GM23338 (cell line): ENCODE data around the gene WDR1. TPM values are rescaled to one million over a fixed set of nuclear protein-coding genes. Genes with fewer than 3 reads are reported as not detected.

Experiments used
- ATAC-seq: fragments of 200-7000 bp; cut with Tn5 transposase; 3 replicates; pipeline ENCODE4 v1.9.1; 2020
- DNase-seq: peaks from one replicate; pipeline ENCODE4 v3.0.0-alpha.2; 2015; ENCODE audit warnings: low spot score
- H2AFZ ChIP-seq: fragments of 200-600 bp; sonication (generic); 2 replicates; pipeline ENCODE4 v1.8.0; 2016; ENCODE audit warnings: antibody characterized with exemption, mild to moderate bottlenecking, moderate library complexity
- H3F3A ChIP-seq: fragments of 200-600 bp; sonication (generic); replicated peaks from 2 replicates; pipeline ENCODE4 v1.8.0; 2017; ENCODE audit warnings: antibody characterized with exemption, mixed run types, low read depth
- H3K27ac ChIP-seq: fragments of 200-600 bp; sonication (generic); 2 replicates; pipeline ENCODE4 v1.6.1; 2016; ENCODE audit warnings: low read depth
- H3K27me3 ChIP-seq: fragments of 200-600 bp; sonication (generic); 2 replicates; pipeline ENCODE4 v1.8.0; 2016; ENCODE audit warnings: mild to moderate bottlenecking, mixed run types, moderate library complexity; ENCODE audit not compliant: insufficient read depth
- H3K36me3 ChIP-seq: fragments of 200-600 bp; sonication (generic); 2 replicates; pipeline ENCODE4 v1.8.0; 2016; ENCODE audit warnings: mild to moderate bottlenecking; ENCODE audit not compliant: insufficient read depth
- H3K4me1 ChIP-seq: fragments of 200-600 bp; sonication (generic); 2 replicates; pipeline ENCODE4 v1.8.0; 2016; ENCODE audit warnings: mild to moderate bottlenecking, moderate library complexity; ENCODE audit not compliant: insufficient read depth
- H3K4me2 ChIP-seq: fragments of 200-600 bp; sonication (generic); 2 replicates; pipeline ENCODE4 v1.7.1; 2017; ENCODE audit warnings: mixed run types
- H3K4me3 ChIP-seq: fragments of 200-600 bp; sonication (generic); 2 replicates; pipeline ENCODE4 v1.6.1; 2016; ENCODE audit warnings: mixed run types
- H3K79me2 ChIP-seq: fragments of 200-600 bp; sonication (generic); replicated peaks from 2 replicates; pipeline ENCODE4 v1.8.0; 2017; ENCODE audit warnings: mild to moderate bottlenecking; ENCODE audit not compliant: insufficient read depth
- H3K9me2 ChIP-seq: fragments of 200-600 bp; sonication (generic); 2 replicates; pipeline ENCODE4 v1.8.0; 2017; ENCODE audit not compliant: insufficient read depth
- H4K20me1 ChIP-seq: fragments of 200-600 bp; sonication (generic); replicated peaks from 2 replicates; pipeline ENCODE4 v1.8.0; 2017; ENCODE audit warnings: mild to moderate bottlenecking; ENCODE audit not compliant: insufficient read depth
- H3K27ac Mint-ChIP-seq: 2 replicates; pipeline ENCODE4 v1.8.0; 2020; ENCODE audit warnings: inconsistent platforms, mild to moderate bottlenecking, moderate library complexity, mixed read lengths
- H3K27me3 Mint-ChIP-seq: 3 replicates; pipeline ENCODE4 v1.8.0; 2022; ENCODE audit warnings: low read depth, mild to moderate bottlenecking, moderate library complexity, mixed read lengths, inconsistent platforms; ENCODE audit not compliant: insufficient read depth, poor library complexity
- H3K36me3 Mint-ChIP-seq: 3 replicates; pipeline ENCODE4 v1.8.0; 2021; ENCODE audit warnings: low read depth, mild to moderate bottlenecking, inconsistent platforms, moderate library complexity, mixed read lengths
- H3K4me1 Mint-ChIP-seq: 3 replicates; pipeline ENCODE4 v1.8.0; 2020; ENCODE audit warnings: mild to moderate bottlenecking, inconsistent platforms, mixed read lengths
- H3K4me3 Mint-ChIP-seq: 3 replicates; pipeline ENCODE4 v1.8.0; 2021; ENCODE audit warnings: moderate library complexity, mild to moderate bottlenecking, inconsistent platforms, mixed read lengths
- H3K9me3 Mint-ChIP-seq: 3 replicates; pipeline ENCODE4 v1.8.0; 2020; ENCODE audit warnings: moderate library complexity, mild to moderate bottlenecking, inconsistent platforms, mixed read lengths
- CREB1 ChIP-seq: fragments of 250-450 bp; sonication (Bioruptor Pico); IDR thresholded peaks from 2 replicates; pipeline ENCODE4 v1.5.0; 2020; ENCODE audit warnings: low read depth, mild to moderate bottlenecking, moderate library complexity
- EZH2 ChIP-seq: fragments of 200-600 bp; sonication (generic); IDR thresholded peaks from one replicate; pipeline ENCODE4 v1.8.0; 2017; ENCODE audit warnings: antibody characterized with exemption, mild to moderate bottlenecking, low read depth; ENCODE audit not compliant: unreplicated experiment
- EZH2phosphoT487 ChIP-seq: fragments of 200-600 bp; sonication (generic); IDR thresholded peaks from one replicate; pipeline ENCODE4 v1.8.1; 2018; ENCODE audit warnings: antibody characterized with exemption; ENCODE audit not compliant: unreplicated experiment
- JUNB ChIP-seq: IDR thresholded peaks from one replicate; pipeline ENCODE4 v1.6.1; 2016; ENCODE audit warnings: antibody characterized with exemption; ENCODE audit not compliant: unreplicated experiment
- POLR2AphosphoS5 ChIP-seq: IDR thresholded peaks from 2 replicates; pipeline ENCODE4 v1.6.1; 2016; ENCODE audit warnings: antibody characterized with exemption, low read depth
- ZNF114 ChIP-seq: fragments of 250-450 bp; sonication (Bioruptor Pico); IDR thresholded peaks from 2 replicates; pipeline ENCODE4 v1.5.0; 2020; ENCODE audit warnings: mild to moderate bottlenecking, moderate library complexity
- ZNF331 ChIP-seq: fragments of 250-450 bp; sonication (Bioruptor Pico); IDR thresholded peaks from 2 replicates; pipeline ENCODE4 v1.5.0; 2020; ENCODE audit warnings: low read depth, mild to moderate bottlenecking, moderate library complexity
- polyA plus RNA-seq: library from polyadenylated mRNA; unstranded; fragments of >200 nt; fragmentation: Nextera tagmentation; extraction: Ambion mirVana; gene quantifications from 2 replicates; pipeline ENCODE4 v1.2.1, GENCODE V29; 2016
- total RNA-seq: library from RNA; depleted of rRNA; stranded (reverse); fragments of >200 nt; shearing (Covaris generic); gene quantifications from 2 replicates; pipeline ENCODE4 v1.2.3, GENCODE V29; 2014
- TF ChIP-seq, protein P1 (sequence below), 2 experiments: fragments of 200-600 bp in 1 of 2; sonication (generic) in 1 of 2; conservative IDR thresholded peaks; 2 replicates each; pipeline versions ENCODE4 v1.5.1 to v1.6.1; 2016 to 2017; ENCODE audit warnings: antibody characterized with exemption in 2 of 2, low read depth in 2 of 2, mild to moderate bottlenecking in 2 of 2, moderate library complexity in 1 of 2
- TF ChIP-seq, protein P2 (sequence below): IDR thresholded peaks from 2 replicates; pipeline ENCODE4 v1.6.1; 2016; ENCODE audit warnings: antibody characterized with exemption
- TF ChIP-seq, protein P3 (sequence below): IDR thresholded peaks from one replicate; pipeline ENCODE4 v1.6.1; 2018; ENCODE audit warnings: antibody characterized with exemption; ENCODE audit not compliant: unreplicated experiment

Gene WDR1
- total and polyA plus RNA-seq, 2 experiments from 2014 or later: 93.2 to 248 TPM

DNA sequence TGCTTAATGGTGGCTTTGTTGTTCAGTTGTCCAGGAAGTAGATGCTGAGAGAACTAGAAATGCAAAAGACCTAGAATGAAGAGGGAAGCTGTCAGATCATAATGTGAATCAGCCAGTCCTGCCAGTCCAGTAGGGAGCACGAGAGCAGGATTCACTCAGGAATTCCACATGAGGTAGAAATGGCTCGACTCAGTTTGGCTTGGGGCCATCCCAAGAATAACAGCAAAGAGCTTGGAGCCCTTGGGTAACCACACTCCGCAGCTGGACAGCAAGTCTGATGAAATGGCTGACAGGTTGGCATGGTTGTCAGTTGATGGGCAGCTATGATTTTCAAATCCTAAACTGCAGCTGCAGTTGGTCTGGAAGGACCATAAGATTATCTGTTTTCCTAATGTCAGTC, 44.5 kb upstream of the WDR1 start (continued):
- TF ChIP-seq, protein P1, sequence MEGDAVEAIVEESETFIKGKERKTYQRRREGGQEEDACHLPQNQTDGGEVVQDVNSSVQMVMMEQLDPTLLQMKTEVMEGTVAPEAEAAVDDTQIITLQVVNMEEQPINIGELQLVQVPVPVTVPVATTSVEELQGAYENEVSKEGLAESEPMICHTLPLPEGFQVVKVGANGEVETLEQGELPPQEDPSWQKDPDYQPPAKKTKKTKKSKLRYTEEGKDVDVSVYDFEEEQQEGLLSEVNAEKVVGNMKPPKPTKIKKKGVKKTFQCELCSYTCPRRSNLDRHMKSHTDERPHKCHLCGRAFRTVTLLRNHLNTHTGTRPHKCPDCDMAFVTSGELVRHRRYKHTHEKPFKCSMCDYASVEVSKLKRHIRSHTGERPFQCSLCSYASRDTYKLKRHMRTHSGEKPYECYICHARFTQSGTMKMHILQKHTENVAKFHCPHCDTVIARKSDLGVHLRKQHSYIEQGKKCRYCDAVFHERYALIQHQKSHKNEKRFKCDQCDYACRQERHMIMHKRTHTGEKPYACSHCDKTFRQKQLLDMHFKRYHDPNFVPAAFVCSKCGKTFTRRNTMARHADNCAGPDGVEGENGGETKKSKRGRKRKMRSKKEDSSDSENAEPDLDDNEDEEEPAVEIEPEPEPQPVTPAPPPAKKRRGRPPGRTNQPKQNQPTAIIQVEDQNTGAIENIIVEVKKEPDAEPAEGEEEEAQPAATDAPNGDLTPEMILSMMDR (conservative IDR thresholded peaks at IDR 0.05; ENCODE audit: low read depth in 2 of 2): no peak
- TF ChIP-seq EZH2: no peak

DNA sequence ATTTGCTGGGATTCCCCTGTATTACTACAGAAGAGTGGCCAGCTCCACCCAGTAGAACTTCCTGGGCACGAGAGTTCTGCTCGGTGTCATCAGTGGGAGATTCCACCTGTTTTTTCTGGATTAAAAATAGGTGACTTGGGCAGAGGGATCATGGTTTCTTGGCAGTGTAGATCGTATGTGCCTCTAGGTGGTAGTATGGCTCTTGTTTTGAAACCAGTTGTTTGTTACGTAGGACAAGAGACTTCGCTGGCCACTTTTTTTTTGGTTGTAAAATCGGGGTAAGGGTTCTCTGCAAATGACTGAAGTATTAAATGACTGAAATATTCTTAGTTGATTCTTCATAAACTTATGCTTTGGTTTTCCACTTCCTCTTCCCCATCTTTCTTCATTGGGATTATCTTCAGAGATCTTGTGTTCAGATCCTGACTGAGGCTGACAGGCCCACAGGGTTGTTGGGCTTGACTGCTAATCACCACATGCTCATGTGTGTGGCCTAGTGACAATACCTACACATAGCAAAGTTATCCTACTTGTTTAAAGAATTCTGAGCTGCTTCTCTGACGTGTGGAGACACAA, 43.8 kb upstream of the WDR1 start:
- no peaks in the 10 kb centered on the region for H3K27me3 ChIP-seq
- Mint-ChIP-seq H3K27me3 (peaks cover 3% of the 10 kb centered on the region), H3K36me3 (no peaks in the 10 kb centered on the region), H3K9me3 (no peaks in the 10 kb centered on the region), H3K27ac (no peak overlapping the region), H3K4me1 (peaks cover 7% of the 10 kb centered on the region; the same call in 2 of the 3 replicates), H3K4me3 (no peak overlapping the region)
- H2AFZ ChIP-seq: no peak overlapping the region
- H3K4me3 ChIP-seq: no peak overlapping the region
- no peaks in the 10 kb centered on the region for H4K20me1 ChIP-seq
- no peaks in the 10 kb centered on the region for H3K36me3 ChIP-seq
- no peaks in the 10 kb centered on the region for H3K9me2 ChIP-seq
- no peaks in the 10 kb centered on the region for H3K79me2 ChIP-seq
- peak; percentile 64 for DNase-seq
- peak; percentile 57 for ATAC-seq
- H3K27ac ChIP-seq: no peak overlapping the region
- no peaks in the 10 kb centered on the region for H3F3A ChIP-seq
- H3K4me1 ChIP-seq: no peaks in the 10 kb centered on the region
- no peak overlapping the region for H3K4me2 ChIP-seq
- TF ChIP-seq, protein P1 (conservative IDR thresholded peaks at IDR 0.05; ENCODE audit: low read depth in 2 of 2): peak; percentile 55 to 74
- TF ChIP-seq CREB1: no peak
- TF ChIP-seq EZH2: no peak

DNA sequence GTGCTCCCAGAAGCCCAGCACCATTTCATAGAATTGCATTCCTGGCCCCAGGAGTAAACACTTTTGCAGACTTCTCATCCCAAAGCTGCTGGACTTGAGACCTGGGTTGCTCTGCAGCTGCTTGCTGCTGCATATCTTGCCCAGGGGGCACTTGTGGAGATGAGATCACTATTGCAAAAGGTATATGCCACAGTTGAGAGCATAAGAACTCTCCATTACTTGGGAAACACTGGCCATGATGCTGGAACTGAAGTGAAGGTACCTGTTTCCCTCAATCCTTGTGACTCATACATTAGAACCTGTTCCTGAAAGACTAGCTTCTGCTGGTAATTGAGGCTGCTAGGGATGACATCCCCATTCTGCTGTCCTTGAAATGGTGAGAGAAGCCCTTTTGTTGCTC, 43.1 kb upstream of the WDR1 start:
- Mint-ChIP-seq H3K27me3 (peaks cover 4% of the 10 kb centered on the region), H3K9me3 (no peaks in the 10 kb centered on the region), H3K36me3 (no peaks in the 10 kb centered on the region), H3K27ac (no peak overlapping the region), H3K4me3 (no peak overlapping the region), H3K4me1 (peaks cover 7% of the 10 kb centered on the region; the same call in 2 of the 3 replicates)
- no peak overlapping the region for H2AFZ ChIP-seq
- no peaks in the 10 kb centered on the region for H3F3A ChIP-seq
- no peaks in the 10 kb centered on the region for H3K9me2 ChIP-seq
- no peaks in the 10 kb centered on the region for H3K4me1 ChIP-seq
- TF ChIP-seq EZH2phosphoT487 (no peak), ZNF331 (CRISPR knock-in tag) (no peak), JUNB (no peak), EZH2 (no peak), POLR2AphosphoS5 (no peak), ZNF114 (no peak)
- TF ChIP-seq, protein P1 (conservative IDR thresholded peaks at IDR 0.05; ENCODE audit: low read depth in 2 of 2): no peak
- TF ChIP-seq, protein P2, sequence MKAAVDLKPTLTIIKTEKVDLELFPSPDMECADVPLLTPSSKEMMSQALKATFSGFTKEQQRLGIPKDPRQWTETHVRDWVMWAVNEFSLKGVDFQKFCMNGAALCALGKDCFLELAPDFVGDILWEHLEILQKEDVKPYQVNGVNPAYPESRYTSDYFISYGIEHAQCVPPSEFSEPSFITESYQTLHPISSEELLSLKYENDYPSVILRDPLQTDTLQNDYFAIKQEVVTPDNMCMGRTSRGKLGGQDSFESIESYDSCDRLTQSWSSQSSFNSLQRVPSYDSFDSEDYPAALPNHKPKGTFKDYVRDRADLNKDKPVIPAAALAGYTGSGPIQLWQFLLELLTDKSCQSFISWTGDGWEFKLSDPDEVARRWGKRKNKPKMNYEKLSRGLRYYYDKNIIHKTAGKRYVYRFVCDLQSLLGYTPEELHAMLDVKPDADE: no peak
- TF ChIP-seq, protein P3, sequence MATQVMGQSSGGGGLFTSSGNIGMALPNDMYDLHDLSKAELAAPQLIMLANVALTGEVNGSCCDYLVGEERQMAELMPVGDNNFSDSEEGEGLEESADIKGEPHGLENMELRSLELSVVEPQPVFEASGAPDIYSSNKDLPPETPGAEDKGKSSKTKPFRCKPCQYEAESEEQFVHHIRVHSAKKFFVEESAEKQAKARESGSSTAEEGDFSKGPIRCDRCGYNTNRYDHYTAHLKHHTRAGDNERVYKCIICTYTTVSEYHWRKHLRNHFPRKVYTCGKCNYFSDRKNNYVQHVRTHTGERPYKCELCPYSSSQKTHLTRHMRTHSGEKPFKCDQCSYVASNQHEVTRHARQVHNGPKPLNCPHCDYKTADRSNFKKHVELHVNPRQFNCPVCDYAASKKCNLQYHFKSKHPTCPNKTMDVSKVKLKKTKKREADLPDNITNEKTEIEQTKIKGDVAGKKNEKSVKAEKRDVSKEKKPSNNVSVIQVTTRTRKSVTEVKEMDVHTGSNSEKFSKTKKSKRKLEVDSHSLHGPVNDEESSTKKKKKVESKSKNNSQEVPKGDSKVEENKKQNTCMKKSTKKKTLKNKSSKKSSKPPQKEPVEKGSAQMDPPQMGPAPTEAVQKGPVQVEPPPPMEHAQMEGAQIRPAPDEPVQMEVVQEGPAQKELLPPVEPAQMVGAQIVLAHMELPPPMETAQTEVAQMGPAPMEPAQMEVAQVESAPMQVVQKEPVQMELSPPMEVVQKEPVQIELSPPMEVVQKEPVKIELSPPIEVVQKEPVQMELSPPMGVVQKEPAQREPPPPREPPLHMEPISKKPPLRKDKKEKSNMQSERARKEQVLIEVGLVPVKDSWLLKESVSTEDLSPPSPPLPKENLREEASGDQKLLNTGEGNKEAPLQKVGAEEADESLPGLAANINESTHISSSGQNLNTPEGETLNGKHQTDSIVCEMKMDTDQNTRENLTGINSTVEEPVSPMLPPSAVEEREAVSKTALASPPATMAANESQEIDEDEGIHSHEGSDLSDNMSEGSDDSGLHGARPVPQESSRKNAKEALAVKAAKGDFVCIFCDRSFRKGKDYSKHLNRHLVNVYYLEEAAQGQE: no peak
- H3K36me3 ChIP-seq: no peaks in the 10 kb centered on the region
- no peak overlapping the region for H3K27ac ChIP-seq
- H3K79me2 ChIP-seq: no peaks in the 10 kb centered on the region
- no peak overlapping the region for H3K4me3 ChIP-seq
- no peak for ATAC-seq
- no peak for DNase-seq
- no peaks in the 10 kb centered on the region for H4K20me1 ChIP-seq
- no peaks in the 10 kb centered on the region for H3K27me3 ChIP-seq
- H3K4me2 ChIP-seq: no peak overlapping the region
